K562 (cell line): ENCODE data around the gene CERS6. TPM values are rescaled to one million over a fixed set of nuclear protein-coding genes. Genes with fewer than 3 reads are reported as not detected.

Source experiments
- DIDO1 ChIP-seq: fragments of 450-650 bp; IDR thresholded peaks from 2 replicates; pipeline ENCODE4 v1.6.1; 2016; ENCODE audit warnings: low read depth, missing biosample characterization, missing genetic modification characterization
- FOSL1 ChIP-seq: fragments of 200-800 bp; sonication (Bioruptor generic); conservative IDR thresholded peaks from 2 replicates; pipeline ENCODE4 v1.6.1; 2016; ENCODE audit warnings: missing genetic modification characterization, missing compliant biosample characterization
- MTA2 ChIP-seq: fragments of 450-650 bp; IDR thresholded peaks from 2 replicates; pipeline ENCODE4 v1.6.1; 2016; ENCODE audit warnings: low read depth
- TCF3 ChIP-seq: sonication (generic); formaldehyde crosslinking; IDR thresholded peaks from 2 replicates; pipeline ENCODE4 v1.4.0; 2020; ENCODE audit warnings: mild to moderate bottlenecking, missing genetic modification reagents
- TEAD4 ChIP-seq, 2 experiments: sonication (generic) in 1 of 2; formaldehyde crosslinking in 1 of 2; IDR thresholded peaks; 2 replicates each; pipeline versions ENCODE4 v1.6.1 to v1.8.0; 2012 to 2022; ENCODE audit warnings: borderline replicate concordance in 1 of 2, inconsistent platforms in 1 of 2, low read length in 1 of 2, mild to moderate bottlenecking in 1 of 2, missing genetic modification reagents in 1 of 2
- ZNF24 ChIP-seq: fragments of 450-650 bp; IDR thresholded peaks from 2 replicates; pipeline ENCODE4 v1.6.1; 2016
- ZNF311 ChIP-seq: fragments of 250-450 bp; sonication (Bioruptor Pico); IDR thresholded peaks from 2 replicates; pipeline ENCODE4 v1.4.0; 2020; ENCODE audit warnings: mild to moderate bottlenecking, moderate library complexity
- ZNF668 ChIP-seq: fragments of 250-450 bp; sonication (Bioruptor Pico); IDR thresholded peaks from 2 replicates; pipeline ENCODE4 v1.8.0; 2022; ENCODE audit warnings: mild to moderate bottlenecking, inconsistent platforms
- ZNF785 ChIP-seq: fragments of 250-450 bp; sonication (Bioruptor Pico); IDR thresholded peaks from 2 replicates; pipeline ENCODE4 v1.4.0; 2020; ENCODE audit warnings: mild to moderate bottlenecking
- ZZZ3 ChIP-seq: fragments of 450-650 bp; IDR thresholded peaks from 2 replicates; pipeline ENCODE4 v1.6.1; 2016; ENCODE audit warnings: antibody characterized with exemption, mild to moderate bottlenecking, moderate library complexity
- polyA plus RNA-seq, 8 experiments: library from polyadenylated mRNA; depleted of rRNA in 4 of 8; stranded (reverse) in 5 of 8; unstranded in 3 of 8; fragments of >200 nt; fragmentation: Nextera tagmentation in 2 of 8; fragmentation: Illumina TruSeq in 1 of 8; extraction: Ambion mirVana in 2 of 8; extraction: Trizol in 1 of 8; gene quantifications; 2 replicates each; pipeline versions ENCODE4 v1.2.1 to v1.2.3, GENCODE V29; 2011 to 2014; ENCODE audit warnings: inconsistent platforms in 1 of 8, missing spikeins in 1 of 8
- total RNA-seq, 7 experiments: library from RNA; depleted of rRNA in 6 of 7; stranded (reverse); fragments of >200 nt in 6 of 7; fragmentation: Illumina TruSeq in 2 of 7; extraction: Trizol in 2 of 7; gene quantifications; 2 replicates each; pipeline versions ENCODE4 v1.2.1 to v1.2.3, GENCODE V29; 2011 to 2021; ENCODE audit warnings: low replicate concordance in 1 of 7
- TF ChIP-seq, protein P1 (sequence below): IDR thresholded peaks from 2 replicates; pipeline ENCODE4 v1.6.1; 2012; ENCODE audit warnings: low read depth, low read length, improper control_type of control experiment, borderline replicate concordance
- TF ChIP-seq, protein P2 (sequence below): fragments of 450-650 bp; IDR thresholded peaks from 2 replicates; pipeline ENCODE4 v1.6.1; 2017; ENCODE audit warnings: antibody characterized with exemption, mild to moderate bottlenecking
- TF ChIP-seq, protein P3 (sequence below): fragments of 200-400 bp; formaldehyde crosslinking; IDR thresholded peaks from 2 replicates; pipeline ENCODE4 v1.6.1; 2017; ENCODE audit warnings: mild to moderate bottlenecking, low read depth, low read length, moderate library complexity
- TF ChIP-seq, protein P4 (sequence below): conservative IDR thresholded peaks from 2 replicates; pipeline ENCODE4 v1.6.1; 2011; ENCODE audit warnings: low read depth, mild to moderate bottlenecking, low read length; ENCODE audit not compliant: control insufficient read depth

Gene CERS6
- total and polyA plus RNA-seq, 9 of the 15 experiments (the other 6 are each of a cell fraction or from before 2014, with no cell fraction given): 1.6 to 13.6 (median 11.4) TPM

DNA sequence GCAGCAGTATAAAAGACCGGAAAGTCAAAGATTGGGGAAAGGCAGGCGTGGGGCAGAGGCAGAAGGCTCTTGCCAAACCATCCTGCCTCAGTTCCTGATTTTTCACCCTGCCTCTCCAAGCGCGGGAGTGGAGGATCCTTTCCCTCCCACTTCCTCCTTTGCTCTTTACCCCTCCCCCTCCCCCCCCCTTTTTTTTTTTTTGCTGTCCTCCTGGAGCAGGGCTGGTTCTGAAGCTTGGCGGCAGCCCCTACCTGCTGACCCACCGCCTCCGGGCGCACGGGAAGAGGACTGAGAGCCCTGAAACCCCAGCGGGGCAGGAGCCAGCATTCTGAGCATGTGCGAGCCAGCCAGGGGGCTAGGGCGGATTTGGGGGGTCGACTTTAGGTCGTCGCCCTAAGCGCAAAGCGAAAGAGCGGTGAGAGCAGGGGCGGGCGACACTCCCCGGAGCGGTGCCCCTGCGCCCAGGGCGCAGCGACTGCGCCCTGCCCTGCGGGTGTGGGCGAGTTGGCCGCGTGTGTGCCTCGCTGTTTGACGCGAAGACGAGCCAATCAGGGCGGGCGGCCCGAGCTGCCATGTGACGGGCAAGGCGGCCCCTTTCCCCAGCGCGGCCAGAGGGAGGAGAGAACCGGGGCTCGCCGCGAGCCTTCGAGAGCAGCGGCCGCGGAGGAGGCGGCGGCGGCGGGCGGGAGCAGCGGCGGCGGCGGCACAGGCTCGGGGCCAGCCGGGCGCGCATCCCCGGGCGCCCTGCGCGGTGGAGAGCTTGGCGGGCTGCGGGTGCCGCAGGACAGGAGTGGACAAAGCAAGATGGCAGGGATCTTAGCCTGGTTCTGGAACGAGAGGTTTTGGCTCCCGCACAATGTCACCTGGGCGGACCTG is at the start of gene CERS6 (continued):
- TF ChIP-seq, protein P1, sequence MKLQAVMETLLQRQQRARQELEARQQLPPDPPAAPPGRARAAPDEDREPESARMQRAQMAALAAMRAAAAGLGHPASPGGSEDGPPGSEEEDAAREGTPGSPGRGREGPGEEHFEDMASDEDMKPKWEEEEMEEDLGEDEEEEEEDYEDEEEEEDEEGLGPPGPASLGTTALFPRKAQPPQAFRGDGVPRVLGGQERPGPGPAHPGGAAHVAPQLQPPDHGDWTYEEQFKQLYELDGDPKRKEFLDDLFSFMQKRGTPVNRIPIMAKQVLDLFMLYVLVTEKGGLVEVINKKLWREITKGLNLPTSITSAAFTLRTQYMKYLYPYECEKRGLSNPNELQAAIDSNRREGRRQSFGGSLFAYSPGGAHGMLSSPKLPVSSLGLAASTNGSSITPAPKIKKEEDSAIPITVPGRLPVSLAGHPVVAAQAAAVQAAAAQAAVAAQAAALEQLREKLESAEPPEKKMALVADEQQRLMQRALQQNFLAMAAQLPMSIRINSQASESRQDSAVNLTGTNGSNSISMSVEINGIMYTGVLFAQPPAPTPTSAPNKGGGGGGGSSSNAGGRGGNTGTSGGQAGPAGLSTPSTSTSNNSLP: no peak
- TF ChIP-seq, protein P2, sequence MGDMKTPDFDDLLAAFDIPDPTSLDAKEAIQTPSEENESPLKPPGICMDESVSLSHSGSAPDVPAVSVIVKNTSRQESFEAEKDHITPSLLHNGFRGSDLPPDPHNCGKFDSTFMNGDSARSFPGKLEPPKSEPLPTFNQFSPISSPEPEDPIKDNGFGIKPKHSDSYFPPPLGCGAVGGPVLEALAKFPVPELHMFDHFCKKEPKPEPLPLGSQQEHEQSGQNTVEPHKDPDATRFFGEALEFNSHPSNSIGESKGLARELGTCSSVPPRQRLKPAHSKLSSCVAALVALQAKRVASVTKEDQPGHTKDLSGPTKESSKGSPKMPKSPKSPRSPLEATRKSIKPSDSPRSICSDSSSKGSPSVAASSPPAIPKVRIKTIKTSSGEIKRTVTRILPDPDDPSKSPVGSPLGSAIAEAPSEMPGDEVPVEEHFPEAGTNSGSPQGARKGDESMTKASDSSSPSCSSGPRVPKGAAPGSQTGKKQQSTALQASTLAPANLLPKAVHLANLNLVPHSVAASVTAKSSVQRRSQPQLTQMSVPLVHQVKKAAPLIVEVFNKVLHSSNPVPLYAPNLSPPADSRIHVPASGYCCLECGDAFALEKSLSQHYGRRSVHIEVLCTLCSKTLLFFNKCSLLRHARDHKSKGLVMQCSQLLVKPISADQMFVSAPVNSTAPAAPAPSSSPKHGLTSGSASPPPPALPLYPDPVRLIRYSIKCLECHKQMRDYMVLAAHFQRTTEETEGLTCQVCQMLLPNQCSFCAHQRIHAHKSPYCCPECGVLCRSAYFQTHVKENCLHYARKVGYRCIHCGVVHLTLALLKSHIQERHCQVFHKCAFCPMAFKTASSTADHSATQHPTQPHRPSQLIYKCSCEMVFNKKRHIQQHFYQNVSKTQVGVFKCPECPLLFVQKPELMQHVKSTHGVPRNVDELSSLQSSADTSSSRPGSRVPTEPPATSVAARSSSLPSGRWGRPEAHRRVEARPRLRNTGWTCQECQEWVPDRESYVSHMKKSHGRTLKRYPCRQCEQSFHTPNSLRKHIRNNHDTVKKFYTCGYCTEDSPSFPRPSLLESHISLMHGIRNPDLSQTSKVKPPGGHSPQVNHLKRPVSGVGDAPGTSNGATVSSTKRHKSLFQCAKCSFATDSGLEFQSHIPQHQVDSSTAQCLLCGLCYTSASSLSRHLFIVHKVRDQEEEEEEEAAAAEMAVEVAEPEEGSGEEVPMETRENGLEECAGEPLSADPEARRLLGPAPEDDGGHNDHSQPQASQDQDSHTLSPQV: peak; percentile 83
- no peak for TF ChIP-seq MTA2
- TF ChIP-seq TEAD4 (IDR thresholded peaks at IDR 0.05; ENCODE audit: low read length): no peak
- peak; percentile 85; the same call in 1 of the 2 replicates for TF ChIP-seq TEAD4 (CRISPR knock-in tag; IDR thresholded peaks at IDR 0.05; ENCODE audit: borderline replicate concordance)
- no peak for TF ChIP-seq ZNF311 (CRISPR knock-in tag)
- no peak for TF ChIP-seq ZZZ3
- TF ChIP-seq, protein P3, sequence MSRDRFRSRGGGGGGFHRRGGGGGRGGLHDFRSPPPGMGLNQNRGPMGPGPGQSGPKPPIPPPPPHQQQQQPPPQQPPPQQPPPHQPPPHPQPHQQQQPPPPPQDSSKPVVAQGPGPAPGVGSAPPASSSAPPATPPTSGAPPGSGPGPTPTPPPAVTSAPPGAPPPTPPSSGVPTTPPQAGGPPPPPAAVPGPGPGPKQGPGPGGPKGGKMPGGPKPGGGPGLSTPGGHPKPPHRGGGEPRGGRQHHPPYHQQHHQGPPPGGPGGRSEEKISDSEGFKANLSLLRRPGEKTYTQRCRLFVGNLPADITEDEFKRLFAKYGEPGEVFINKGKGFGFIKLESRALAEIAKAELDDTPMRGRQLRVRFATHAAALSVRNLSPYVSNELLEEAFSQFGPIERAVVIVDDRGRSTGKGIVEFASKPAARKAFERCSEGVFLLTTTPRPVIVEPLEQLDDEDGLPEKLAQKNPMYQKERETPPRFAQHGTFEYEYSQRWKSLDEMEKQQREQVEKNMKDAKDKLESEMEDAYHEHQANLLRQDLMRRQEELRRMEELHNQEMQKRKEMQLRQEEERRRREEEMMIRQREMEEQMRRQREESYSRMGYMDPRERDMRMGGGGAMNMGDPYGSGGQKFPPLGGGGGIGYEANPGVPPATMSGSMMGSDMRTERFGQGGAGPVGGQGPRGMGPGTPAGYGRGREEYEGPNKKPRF: no peak
- TF ChIP-seq ZNF785 (CRISPR knock-in tag): no peak
- TF ChIP-seq, protein P4, sequence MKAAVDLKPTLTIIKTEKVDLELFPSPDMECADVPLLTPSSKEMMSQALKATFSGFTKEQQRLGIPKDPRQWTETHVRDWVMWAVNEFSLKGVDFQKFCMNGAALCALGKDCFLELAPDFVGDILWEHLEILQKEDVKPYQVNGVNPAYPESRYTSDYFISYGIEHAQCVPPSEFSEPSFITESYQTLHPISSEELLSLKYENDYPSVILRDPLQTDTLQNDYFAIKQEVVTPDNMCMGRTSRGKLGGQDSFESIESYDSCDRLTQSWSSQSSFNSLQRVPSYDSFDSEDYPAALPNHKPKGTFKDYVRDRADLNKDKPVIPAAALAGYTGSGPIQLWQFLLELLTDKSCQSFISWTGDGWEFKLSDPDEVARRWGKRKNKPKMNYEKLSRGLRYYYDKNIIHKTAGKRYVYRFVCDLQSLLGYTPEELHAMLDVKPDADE: peak; percentile 60; the same call in 1 of the 2 replicates
- no peak for TF ChIP-seq TCF3 (CRISPR knock-in tag)
- TF ChIP-seq FOSL1 (tag): no peak
- no peak for TF ChIP-seq DIDO1 (tag)
- TF ChIP-seq ZNF668 (CRISPR knock-in tag): no peak
- 0 out of 2 replicates have a peak, but pooled peaks have one; percentile 42 for TF ChIP-seq ZNF24
